H9 (cell line): Measurements from ENCODE around the gene FAM107A. TPM values are rescaled to one million over a fixed set of nuclear protein-coding genes. Genes with fewer than 3 reads are reported as not detected.

Experiments used
- DNase-seq: peaks from one replicate; pipeline ENCODE4 v3.0.0-alpha.2; 2017
- H2AFZ ChIP-seq: one replicate; pipeline ENCODE4 v1.6.1; 2013; ENCODE audit warnings: mild to moderate bottlenecking, low read length, control low read depth, moderate library complexity
- H2AK5ac ChIP-seq: 2 replicates; pipeline ENCODE4 v1.6.1; 2013; ENCODE audit warnings: low read length, control low read depth, mixed read lengths; ENCODE audit not compliant: insufficient read length
- H2BK120ac ChIP-seq: one replicate; pipeline ENCODE4 v1.6.1; 2013; ENCODE audit warnings: low read depth, mild to moderate bottlenecking, low read length, control low read depth, inconsistent platforms; ENCODE audit not compliant: poor library complexity, severe bottlenecking
- H2BK12ac ChIP-seq: 2 replicates; pipeline ENCODE4 v1.6.1; 2013; ENCODE audit warnings: low read length, control low read depth, mixed read lengths, low read depth; ENCODE audit not compliant: insufficient read length
- H2BK15ac ChIP-seq: 2 replicates; pipeline ENCODE4 v1.6.1; 2013; ENCODE audit warnings: low read depth, low read length, control low read depth
- H2BK20ac ChIP-seq: one replicate; pipeline ENCODE4 v1.6.1; 2013; ENCODE audit warnings: low read depth, mild to moderate bottlenecking, low read length, control low read depth, inconsistent platforms; ENCODE audit not compliant: poor library complexity, severe bottlenecking
- H2BK5ac ChIP-seq: 2 replicates; pipeline ENCODE4 v1.6.1; 2013; ENCODE audit warnings: low read length, control low read depth, mixed read lengths; ENCODE audit not compliant: insufficient read length
- H3K14ac ChIP-seq: 2 replicates; pipeline ENCODE4 v1.6.1; 2013; ENCODE audit warnings: low read length, control low read depth; ENCODE audit not compliant: insufficient read depth
- H3K18ac ChIP-seq: 2 replicates; pipeline ENCODE4 v1.6.1; 2013; ENCODE audit warnings: low read depth, mild to moderate bottlenecking, mixed read lengths, low read length, control low read depth; ENCODE audit not compliant: insufficient read length
- H3K23ac ChIP-seq: 2 replicates; pipeline ENCODE4 v1.6.1; 2013; ENCODE audit warnings: low read length, control low read depth, mixed read lengths, low read depth; ENCODE audit not compliant: insufficient read length
- H3K23me2 ChIP-seq: 2 replicates; pipeline ENCODE4 v1.6.1; 2013; ENCODE audit warnings: low read depth, mild to moderate bottlenecking, mixed read lengths, low read length, control low read depth; ENCODE audit not compliant: insufficient read length, poor library complexity, severe bottlenecking
- H3K27ac ChIP-seq: 2 replicates; pipeline ENCODE4 v1.5.1; 2013; ENCODE audit warnings: low read length, control low read depth, mixed read lengths, low read depth; ENCODE audit not compliant: insufficient read length
- H3K27me3 ChIP-seq: 2 replicates; pipeline ENCODE4 v1.6.1; 2013; ENCODE audit warnings: low read length, control low read depth, inconsistent platforms; ENCODE audit not compliant: insufficient read depth
- H3K4ac ChIP-seq: 2 replicates; pipeline ENCODE4 v1.6.1; 2013; ENCODE audit warnings: low read depth, mild to moderate bottlenecking, control low read depth, inconsistent platforms, low read length, moderate library complexity
- H3K4me1 ChIP-seq: 2 replicates; pipeline ENCODE4 v1.6.1; 2013; ENCODE audit warnings: low read length, control low read depth, inconsistent platforms; ENCODE audit not compliant: insufficient read depth
- H3K4me2 ChIP-seq: 2 replicates; pipeline ENCODE4 v1.6.1; 2013; ENCODE audit warnings: low read length, control low read depth, mixed read lengths; ENCODE audit not compliant: insufficient read length, insufficient read depth
- H3K56ac ChIP-seq: 2 replicates; pipeline ENCODE4 v1.6.1; 2013; ENCODE audit warnings: low read depth, mild to moderate bottlenecking, mixed read lengths, low read length, control low read depth; ENCODE audit not compliant: insufficient read length
- H3K79me1 ChIP-seq: 2 replicates; pipeline ENCODE4 v1.6.1; 2013; ENCODE audit warnings: low read depth, mild to moderate bottlenecking, moderate library complexity, low read length, control low read depth, inconsistent platforms; ENCODE audit not compliant: insufficient read depth, poor library complexity, severe bottlenecking
- H3K79me2 ChIP-seq: 2 replicates; pipeline ENCODE4 v1.6.1; 2013; ENCODE audit warnings: low read length, control low read depth, inconsistent platforms; ENCODE audit not compliant: insufficient read depth
- H3K9ac ChIP-seq: 2 replicates; pipeline ENCODE4 v1.6.1; 2013; ENCODE audit warnings: low read length, control low read depth, mixed read lengths; ENCODE audit not compliant: insufficient read length; ENCODE audit errors: extremely low read depth
- H3K9me3 ChIP-seq: one replicate; pipeline ENCODE4 v1.6.1; 2013; ENCODE audit warnings: low read depth, low read length, inconsistent platforms; ENCODE audit not compliant: control insufficient read depth
- H3T11ph ChIP-seq: one replicate; pipeline ENCODE4 v1.6.1; 2013; ENCODE audit warnings: mild to moderate bottlenecking, low read length, control low read depth, inconsistent platforms
- H4K20me1 ChIP-seq: one replicate; pipeline ENCODE4 v1.6.1; 2013; ENCODE audit not compliant: control insufficient read depth, insufficient read length, insufficient read depth
- H4K5ac ChIP-seq: 2 replicates; pipeline ENCODE4 v1.6.1; 2013; ENCODE audit warnings: low read depth, mild to moderate bottlenecking, mixed read lengths, low read length, control low read depth; ENCODE audit not compliant: insufficient read length
- H4K8ac ChIP-seq: replicated peaks from 2 replicates; pipeline ENCODE4 v1.6.1; 2013; ENCODE audit warnings: low read length, control low read depth, mixed read lengths, low read depth; ENCODE audit not compliant: insufficient read length
- H4K91ac ChIP-seq: 2 replicates; pipeline ENCODE4 v1.6.1; 2013; ENCODE audit warnings: low read depth, mild to moderate bottlenecking, moderate library complexity, mixed read lengths, low read length, control low read depth; ENCODE audit not compliant: insufficient read length
- H3K27ac Mint-ChIP-seq, 3 experiments: 2 replicates in 2 of 3; 3 replicates in 1 of 3; pipeline ENCODE4 v1.8.0; 2020 to 2021; ENCODE audit warnings: mixed read lengths in 3 of 3, mild to moderate bottlenecking in 1 of 3, moderate library complexity in 1 of 3
- H3K27me3 Mint-ChIP-seq: 2 replicates; pipeline ENCODE4 v1.8.0; 2021; ENCODE audit warnings: low read depth, mild to moderate bottlenecking, moderate library complexity, mixed read lengths
- H3K36me3 Mint-ChIP-seq, 3 experiments: 2 replicates in 2 of 3; 3 replicates in 1 of 3; pipeline ENCODE4 v1.8.0; 2020 to 2021; ENCODE audit warnings: low read depth in 3 of 3, mixed read lengths in 3 of 3; ENCODE audit not compliant: insufficient read depth in 1 of 3
- H3K4me1 Mint-ChIP-seq, 2 experiments: 2 replicates each; pipeline ENCODE4 v1.8.0; 2020; ENCODE audit warnings: mixed read lengths in 2 of 2
- H3K4me3 Mint-ChIP-seq, 2 experiments: 2 replicates in 1 of 2; 3 replicates in 1 of 2; pipeline ENCODE4 v1.8.0; 2020 to 2021; ENCODE audit warnings: mild to moderate bottlenecking in 2 of 2, mixed read lengths in 2 of 2, moderate library complexity in 1 of 2
- H3K9me3 Mint-ChIP-seq, 2 experiments: 2 replicates in 1 of 2; 3 replicates in 1 of 2; pipeline ENCODE4 v1.8.0; 2020; ENCODE audit warnings: mild to moderate bottlenecking in 2 of 2, mixed read lengths in 2 of 2, moderate library complexity in 1 of 2
- WGBS: extraction: QIAGEN DNeasy Blood & Tissue Kit; methylation state at CpG from one replicate; pipeline ENCODE4 v1.1.7; 2013; ENCODE audit warnings: missing lambda C conversion rate, low lambda C conversion rate, mixed read lengths; ENCODE audit not compliant: insufficient read length; ENCODE audit errors: extremely low coverage; 5-methylcytosine and 5-hydroxymethylcytosine counted together
- total RNA-seq: library from RNA; stranded (reverse); gene quantifications from 2 replicates; pipeline ENCODE4 v1.2.1, GENCODE V29; 2021
- TF ChIP-seq, protein P1 (sequence below): fragments of 200-600 bp; sonication (generic); conservative IDR thresholded peaks from 3 replicates; pipeline ENCODE4 v1.8.0; 2021; ENCODE audit warnings: antibody characterized with exemption, mild to moderate bottlenecking

The FAM107A gene
- total RNA-seq, 1 experiment from 2014 or later, result 0.11 TPM

DNA sequence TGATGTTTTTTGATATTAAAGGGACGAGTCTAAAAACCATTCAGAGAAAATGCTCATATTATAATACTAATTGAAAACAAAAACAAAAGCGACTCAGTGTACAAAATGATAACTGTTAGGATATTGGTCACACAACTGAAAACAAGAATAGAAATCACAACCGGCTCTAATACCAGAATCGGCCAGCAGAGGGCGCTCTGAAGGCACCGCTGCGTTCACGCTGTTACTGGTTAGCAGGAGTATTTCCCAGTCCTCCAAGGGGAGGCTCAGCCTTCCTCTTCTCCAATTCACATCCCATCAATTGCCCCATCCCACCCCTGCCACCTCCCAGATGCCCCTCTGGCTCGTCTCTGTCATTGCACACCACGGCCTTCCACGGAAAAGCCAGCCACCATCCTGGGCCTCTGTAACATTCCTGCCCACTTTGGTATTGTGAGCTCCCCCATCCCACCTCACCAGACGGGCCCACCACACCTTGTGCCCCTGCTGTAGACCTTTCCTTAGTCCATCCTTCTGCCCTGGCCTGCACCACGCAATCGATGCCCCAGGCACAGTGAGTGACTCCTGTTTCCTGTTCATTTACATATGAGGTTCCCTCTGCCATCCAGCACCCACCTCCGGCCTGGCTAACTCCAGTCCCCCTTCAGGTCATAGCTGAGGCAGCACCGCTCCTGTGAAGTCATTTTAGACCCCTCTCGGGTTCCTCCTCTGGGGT is 8.5 kb downstream of the FAM107A start:
- Histone ChIP-seq H3K14ac (no peak overlapping the region; the same call in 1 of the 2 replicates), H2AFZ (no peak overlapping the region), H4K5ac (no peak overlapping the region), H3T11ph (no peak overlapping the region), H3K79me1 (no peaks in the 10 kb centered on the region), H2BK5ac (no peak overlapping the region), H3K23ac (no peak overlapping the region), H3K18ac (no peak overlapping the region), H3K79me2 (no peaks in the 10 kb centered on the region), H4K91ac (no peak overlapping the region), H3K56ac (no peak overlapping the region), H3K27me3 (no peaks in the 10 kb centered on the region), H2AK5ac (no peak overlapping the region), H3K4me2 (no peak overlapping the region), H4K8ac (no peak overlapping the region), H2BK15ac (no peak overlapping the region), H3K27ac (no peak overlapping the region), H2BK20ac (no peak overlapping the region), H3K4me1 (peaks cover 9% of the 10 kb centered on the region; the same call in 1 of the 2 replicates), H3K9me3 (no peaks in the 10 kb centered on the region), H3K9ac (no peak overlapping the region), H3K4ac (no peak overlapping the region), H4K20me1 (no peaks in the 10 kb centered on the region), H3K23me2 (no peaks in the 10 kb centered on the region), H2BK12ac (no peak overlapping the region), H2BK120ac (no peak overlapping the region)
- Mint-ChIP-seq H3K27me3 (peaks cover 9% of the 10 kb centered on the region), H3K27ac (peak overlapping the region in 1 of 3 experiments; percentile 86; a peak in 1 of 7 replicates), H3K4me3 (no peak overlapping the region; a peak in 1 of 5 replicates), H3K36me3 (peaks cover 0 to 9% (median 0%) of the 10 kb centered on the region in 3 experiments; a peak in 2 of 7 replicates), H3K4me1 (peaks cover 31 to 37% of the 10 kb centered on the region in 2 experiments), H3K9me3 (peaks cover 5 to 13% of the 10 kb centered on the region in 2 experiments)
- WGBS, result no CpG with 5 or more reads among the region's 17 CpGs
- TF ChIP-seq, protein P1, sequence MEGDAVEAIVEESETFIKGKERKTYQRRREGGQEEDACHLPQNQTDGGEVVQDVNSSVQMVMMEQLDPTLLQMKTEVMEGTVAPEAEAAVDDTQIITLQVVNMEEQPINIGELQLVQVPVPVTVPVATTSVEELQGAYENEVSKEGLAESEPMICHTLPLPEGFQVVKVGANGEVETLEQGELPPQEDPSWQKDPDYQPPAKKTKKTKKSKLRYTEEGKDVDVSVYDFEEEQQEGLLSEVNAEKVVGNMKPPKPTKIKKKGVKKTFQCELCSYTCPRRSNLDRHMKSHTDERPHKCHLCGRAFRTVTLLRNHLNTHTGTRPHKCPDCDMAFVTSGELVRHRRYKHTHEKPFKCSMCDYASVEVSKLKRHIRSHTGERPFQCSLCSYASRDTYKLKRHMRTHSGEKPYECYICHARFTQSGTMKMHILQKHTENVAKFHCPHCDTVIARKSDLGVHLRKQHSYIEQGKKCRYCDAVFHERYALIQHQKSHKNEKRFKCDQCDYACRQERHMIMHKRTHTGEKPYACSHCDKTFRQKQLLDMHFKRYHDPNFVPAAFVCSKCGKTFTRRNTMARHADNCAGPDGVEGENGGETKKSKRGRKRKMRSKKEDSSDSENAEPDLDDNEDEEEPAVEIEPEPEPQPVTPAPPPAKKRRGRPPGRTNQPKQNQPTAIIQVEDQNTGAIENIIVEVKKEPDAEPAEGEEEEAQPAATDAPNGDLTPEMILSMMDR, result peak; percentile 92
- peak; percentile 79 for DNase-seq
